Hepatocyte (in vitro differentiated cells): ENCODE data around the gene DHODH. TPM values are rescaled to one million over a fixed set of nuclear protein-coding genes. Genes with fewer than 3 reads are reported as not detected.

ENCODE experiments used
- DNase-seq: peaks from one replicate; pipeline ENCODE4 v3.0.0-alpha.2; 2016; ENCODE audit warnings: low spot score
- H2AFZ ChIP-seq: fragments of 200-600 bp; sonication (generic); 2 replicates; pipeline ENCODE4 v1.6.0; 2016; ENCODE audit warnings: antibody characterized with exemption, mild to moderate bottlenecking
- H3K27ac ChIP-seq: fragments of 200-600 bp; sonication (generic); 2 replicates; pipeline ENCODE4 v1.5.1; 2016; ENCODE audit warnings: mild to moderate bottlenecking
- H3K27me3 ChIP-seq: fragments of 200-600 bp; sonication (generic); 2 replicates; pipeline ENCODE4 v1.6.1; 2016
- H3K36me3 ChIP-seq: fragments of 200-600 bp; sonication (generic); replicated peaks from 2 replicates; pipeline ENCODE4 v1.5.1; 2016; ENCODE audit warnings: low read depth; ENCODE audit not compliant: insufficient read depth
- H3K4me1 ChIP-seq: fragments of 200-600 bp; sonication (generic); 2 replicates; pipeline ENCODE4 v1.5.1; 2016; ENCODE audit warnings: mild to moderate bottlenecking, moderate library complexity; ENCODE audit not compliant: insufficient read depth
- H3K4me2 ChIP-seq: fragments of 200-600 bp; sonication (generic); 2 replicates; pipeline ENCODE4 v1.6.0; 2016
- H3K4me3 ChIP-seq: fragments of 200-600 bp; sonication (generic); 2 replicates; pipeline ENCODE4 v1.5.1; 2016; ENCODE audit warnings: mild to moderate bottlenecking
- H3K79me2 ChIP-seq: fragments of 200-600 bp; sonication (generic); 2 replicates; pipeline ENCODE4 v1.6.0; 2017; ENCODE audit warnings: mild to moderate bottlenecking
- H3K9me2 ChIP-seq: fragments of 200-600 bp; sonication (generic); replicated peaks from 2 replicates; pipeline ENCODE4 v1.6.0; 2017; ENCODE audit warnings: mild to moderate bottlenecking; ENCODE audit not compliant: insufficient read depth
- H3K9me3 ChIP-seq: fragments of 200-600 bp; sonication (generic); 2 replicates; pipeline ENCODE4 v1.5.1; 2016; ENCODE audit warnings: low read depth, mild to moderate bottlenecking
- H4K20me1 ChIP-seq: fragments of 200-600 bp; sonication (generic); 2 replicates; pipeline ENCODE4 v1.6.0; 2016; ENCODE audit warnings: mild to moderate bottlenecking; ENCODE audit not compliant: insufficient read depth, poor library complexity, severe bottlenecking
- CTCF ChIP-seq: fragments of 200-600 bp; sonication (generic); IDR thresholded peaks from 2 replicates; pipeline ENCODE4 v1.5.1; 2016; ENCODE audit warnings: antibody characterized with exemption, mild to moderate bottlenecking; ENCODE audit not compliant: poor library complexity
- EZH2 ChIP-seq: fragments of 200-600 bp; sonication (generic); IDR thresholded peaks from 2 replicates; pipeline ENCODE4 v1.6.1; 2016; ENCODE audit warnings: antibody characterized with exemption, mild to moderate bottlenecking, borderline replicate concordance
- EZH2phosphoT487 ChIP-seq: fragments of 200-600 bp; sonication (generic); IDR thresholded peaks from one replicate; pipeline ENCODE4 v1.6.1; 2018; ENCODE audit warnings: antibody characterized with exemption, mild to moderate bottlenecking, low read depth, moderate library complexity; ENCODE audit not compliant: unreplicated experiment, severe bottlenecking
- WGBS: methylation state at CpG from one replicate; pipeline ENCODE4 v1.1.6; 2016; ENCODE audit warnings: low lambda C conversion rate; ENCODE audit errors: missing lambda C conversion rate; 5-methylcytosine and 5-hydroxymethylcytosine counted together
- polyA plus RNA-seq: library from polyadenylated mRNA; unstranded; fragments of >200 nt; fragmentation: Nextera tagmentation; extraction: Ambion mirVana; gene quantifications from 2 replicates; pipeline ENCODE4 v1.2.1, GENCODE V29; 2016
- total RNA-seq: library from RNA; depleted of rRNA; stranded (reverse); fragments of >200 nt; gene quantifications from 2 replicates; pipeline ENCODE4 v1.2.3, GENCODE V29; 2014

DHODH gene
- total and polyA plus RNA-seq, 2 experiments from 2014 or later: 5.6 to 6.6 TPM

- H3K27me3 ChIP-seq: no peaks in the 10 kb centered on the region
- TF ChIP-seq EZH2phosphoT487: no peak
- TF ChIP-seq EZH2: no peak
- TF ChIP-seq CTCF: no peak
- no peak overlapping the region for H3K27ac ChIP-seq
- no peaks in the 10 kb centered on the region for H3K36me3 ChIP-seq
- H3K4me1 ChIP-seq: no peaks in the 10 kb centered on the region
- no peak overlapping the region for H2AFZ ChIP-seq
- no peaks in the 10 kb centered on the region for H4K20me1 ChIP-seq
- H3K9me3 ChIP-seq: no peaks in the 10 kb centered on the region
- H3K4me3 ChIP-seq: no peak overlapping the region
- DNase-seq: no peak
- H3K9me2 ChIP-seq: no peaks in the 10 kb centered on the region
- no peaks in the 10 kb centered on the region for H3K79me2 ChIP-seq
- no peak overlapping the region for H3K4me2 ChIP-seq
- 93% methylated on average over 19 of the region's 19 CpGs for WGBS
These were observed 17.0 kb downstream of the DHODH start for GRCh38 chr16:72025404-72026114.

GRCh38 chr16:72027669-72028378 lies 19.3 kb downstream of the DHODH start:
- Histone ChIP-seq H3K9me2 (no peaks in the 10 kb centered on the region), H3K4me3 (no peak overlapping the region), H3K27me3 (no peaks in the 10 kb centered on the region), H3K79me2 (no peaks in the 10 kb centered on the region), H4K20me1 (no peaks in the 10 kb centered on the region), H3K4me1 (no peaks in the 10 kb centered on the region), H3K27ac (no peak overlapping the region), H3K9me3 (no peaks in the 10 kb centered on the region), H3K4me2 (no peak overlapping the region), H2AFZ (no peak overlapping the region), H3K36me3 (no peaks in the 10 kb centered on the region)
- no peak for DNase-seq
- TF ChIP-seq EZH2phosphoT487: no peak
- 92% methylated on average over 6 of the region's 6 CpGs for WGBS

- Histone ChIP-seq H3K4me2 (no peak overlapping the region), H3K79me2 (no peaks in the 10 kb centered on the region), H3K27me3 (no peaks in the 10 kb centered on the region), H3K36me3 (no peaks in the 10 kb centered on the region), H2AFZ (no peak overlapping the region), H3K9me2 (no peaks in the 10 kb centered on the region), H3K4me3 (no peak overlapping the region), H3K9me3 (no peaks in the 10 kb centered on the region), H4K20me1 (no peaks in the 10 kb centered on the region), H3K4me1 (no peaks in the 10 kb centered on the region), H3K27ac (no peak overlapping the region)
- DNase-seq: no peak
- TF ChIP-seq EZH2phosphoT487 (no peak), EZH2 (no peak), CTCF (no peak)
- WGBS: 90% methylated on average over 7 of the region's 7 CpGs
These were observed 21.2 kb downstream of the DHODH start for GRCh38 chr16:72029567-72030271.

- Histone ChIP-seq H3K27me3 (no peaks in the 10 kb centered on the region), H3K4me2 (no peak overlapping the region), H3K27ac (no peak overlapping the region), H3K36me3 (no peaks in the 10 kb centered on the region), H4K20me1 (no peaks in the 10 kb centered on the region), H3K4me1 (no peaks in the 10 kb centered on the region), H3K4me3 (no peak overlapping the region), H3K9me3 (no peaks in the 10 kb centered on the region), H3K9me2 (no peaks in the 10 kb centered on the region), H3K79me2 (no peaks in the 10 kb centered on the region), H2AFZ (no peak overlapping the region)
- DNase-seq: no peak
- TF ChIP-seq CTCF: no peak
- no peak for TF ChIP-seq EZH2
- TF ChIP-seq EZH2phosphoT487: no peak
- 81% methylated on average over 4 of the region's 4 CpGs for WGBS
These were observed 24.9 kb downstream of the DHODH start for GRCh38 chr16:72033437-72033836.
